SK-N-MC (cell line): ENCODE results near the gene ZBTB4.

ENCODE experiments used
- EZH2 ChIP-seq: fragments of 200-600 bp; sonication (generic); IDR thresholded peaks from one replicate; pipeline ENCODE4 v1.6.1; 2017; ENCODE audit warnings: antibody characterized with exemption
- FOXP2 ChIP-seq: optimal IDR thresholded peaks from 2 replicates; pipeline ENCODE3; 2011; ENCODE audit warnings: mild to moderate bottlenecking, moderate library complexity; ENCODE audit not compliant: insufficient read depth; ENCODE audit errors: extremely low read length, control extremely low read depth
- POLR2AphosphoS5 ChIP-seq: IDR thresholded peaks from 2 replicates; pipeline ENCODE4 v1.6.1; 2012; ENCODE audit warnings: mild to moderate bottlenecking, low read depth, low read length, borderline replicate concordance

GRCh38 chr17:7501729-7502128 lies 22.3 kb upstream of the ZBTB4 start:
- no peak for TF ChIP-seq FOXP2
- no peak for TF ChIP-seq POLR2AphosphoS5
- no peak for TF ChIP-seq EZH2
